ENCODE results near the gene GSAP. TPM values are rescaled to one million over a fixed set of nuclear protein-coding genes. Genes with fewer than 3 reads are reported as not detected.

Gene GSAP
- total and polyA plus RNA-seq, 2 donors (not counting 1 experiment from before 2014, with no cell fraction given): 4.4 to 21.5 TPM

DNA sequence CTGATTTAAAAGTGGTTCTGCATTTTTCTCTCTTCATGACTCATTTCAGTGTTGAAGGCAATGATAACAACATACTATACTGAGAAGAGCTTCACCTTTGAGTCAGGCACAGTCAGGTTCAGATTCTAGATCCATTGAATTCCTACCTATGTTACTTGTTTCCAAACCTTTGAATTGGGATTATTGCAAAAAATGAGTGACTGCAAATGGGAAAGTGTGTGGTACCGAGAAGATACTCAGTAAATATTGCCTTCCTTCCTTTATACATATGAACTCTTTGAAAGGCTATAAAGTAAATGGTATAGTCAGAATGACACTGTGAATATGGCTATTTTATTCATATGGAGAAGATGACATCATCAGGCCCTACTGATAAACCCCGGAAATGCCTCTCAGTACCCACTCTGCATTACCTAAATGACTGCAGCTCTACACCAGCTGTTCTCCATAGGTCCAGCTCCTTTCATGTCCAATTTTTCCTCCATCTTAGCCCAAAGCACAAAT lies 149.8 kb downstream of the GSAP start:
- Histone ChIP-seq H3K27ac (ENCODE audit: insufficient read depth, low read length) (no peak overlapping the region), H3K4me2 (ENCODE audit: extremely low read depth, insufficient read depth, low read length) (no peak overlapping the region), H3K9ac (ENCODE audit: insufficient read depth, low read length) (no peak overlapping the region), H4K20me1 (ENCODE audit: control insufficient read depth, extremely low read depth, insufficient read depth, low read length) (no peaks in the 10 kb centered on the region), H3K36me3 (ENCODE audit: control insufficient read depth, insufficient read depth, low read length) (no peaks in the 10 kb centered on the region), H3K9me3 (ENCODE audit: control insufficient read depth, insufficient read depth, low read depth, low read length) (no peaks in the 10 kb centered on the region), H3K27me3 (ENCODE audit: control insufficient read depth, insufficient read depth, low read length) (no peaks in the 10 kb centered on the region), H3K4me3 (replicated peaks in 1 of 4; ENCODE audit: control extremely low read depth in 1 of 4, insufficient read depth in 1 of 4, low read depth in 3 of 4, low read length in 4 of 4) (no peak overlapping the region), H3K79me2 (ENCODE audit: control insufficient read depth, insufficient read depth, low read length) (no peaks in the 10 kb centered on the region), H2AFZ (ENCODE audit: low read length) (no peak overlapping the region), H3K4me1 (ENCODE audit: control insufficient read depth, extremely low read depth, insufficient read depth, low read length) (no peaks in the 10 kb centered on the region)
- no peak for TF ChIP-seq EZH2 (IDR thresholded peaks at IDR 0.05; ENCODE audit: low read length, missing control alignments)
- TF ChIP-seq, protein P1, sequence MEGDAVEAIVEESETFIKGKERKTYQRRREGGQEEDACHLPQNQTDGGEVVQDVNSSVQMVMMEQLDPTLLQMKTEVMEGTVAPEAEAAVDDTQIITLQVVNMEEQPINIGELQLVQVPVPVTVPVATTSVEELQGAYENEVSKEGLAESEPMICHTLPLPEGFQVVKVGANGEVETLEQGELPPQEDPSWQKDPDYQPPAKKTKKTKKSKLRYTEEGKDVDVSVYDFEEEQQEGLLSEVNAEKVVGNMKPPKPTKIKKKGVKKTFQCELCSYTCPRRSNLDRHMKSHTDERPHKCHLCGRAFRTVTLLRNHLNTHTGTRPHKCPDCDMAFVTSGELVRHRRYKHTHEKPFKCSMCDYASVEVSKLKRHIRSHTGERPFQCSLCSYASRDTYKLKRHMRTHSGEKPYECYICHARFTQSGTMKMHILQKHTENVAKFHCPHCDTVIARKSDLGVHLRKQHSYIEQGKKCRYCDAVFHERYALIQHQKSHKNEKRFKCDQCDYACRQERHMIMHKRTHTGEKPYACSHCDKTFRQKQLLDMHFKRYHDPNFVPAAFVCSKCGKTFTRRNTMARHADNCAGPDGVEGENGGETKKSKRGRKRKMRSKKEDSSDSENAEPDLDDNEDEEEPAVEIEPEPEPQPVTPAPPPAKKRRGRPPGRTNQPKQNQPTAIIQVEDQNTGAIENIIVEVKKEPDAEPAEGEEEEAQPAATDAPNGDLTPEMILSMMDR (conservative IDR thresholded peaks at IDR 0.05 in 1 of 2, IDR thresholded peaks at IDR 0.05 in 1 of 2; ENCODE audit: low read depth in 1 of 2, low read length in 2 of 2): no peak
- peak in 1 of 2 donors; percentile 49 for DNase-seq (ENCODE audit: low read depth in 2 of 2)

DNA sequence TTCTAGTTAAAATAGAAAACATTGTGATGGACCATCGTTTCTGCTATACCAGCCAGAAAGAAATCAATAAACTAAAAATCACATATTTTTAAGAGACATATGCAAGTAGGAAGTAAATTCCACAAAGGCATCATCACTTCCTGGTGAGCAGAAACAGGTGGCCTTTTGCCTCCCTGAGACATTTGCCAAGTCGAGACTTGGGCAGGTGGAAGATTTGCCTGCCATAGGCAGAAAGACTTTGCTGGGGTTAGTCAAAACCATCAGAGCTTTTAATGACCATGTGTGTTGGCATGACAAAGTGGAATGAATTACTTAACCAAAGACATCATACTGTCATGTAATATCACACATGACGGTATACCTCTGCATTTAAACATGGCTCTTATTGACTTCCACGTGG lies 150.5 kb downstream of the GSAP start:
- Histone ChIP-seq H3K4me3 (replicated peaks in 1 of 4; ENCODE audit: control extremely low read depth in 1 of 4, insufficient read depth in 1 of 4, low read depth in 3 of 4, low read length in 4 of 4) (no peak overlapping the region), H3K27me3 (ENCODE audit: control insufficient read depth, insufficient read depth, low read length) (no peaks in the 10 kb centered on the region), H3K36me3 (ENCODE audit: control insufficient read depth, insufficient read depth, low read length) (no peaks in the 10 kb centered on the region), H3K4me2 (ENCODE audit: extremely low read depth, insufficient read depth, low read length) (no peak overlapping the region), H3K9me3 (ENCODE audit: control insufficient read depth, insufficient read depth, low read depth, low read length) (no peaks in the 10 kb centered on the region), H3K9ac (ENCODE audit: insufficient read depth, low read length) (no peak overlapping the region), H3K79me2 (ENCODE audit: control insufficient read depth, insufficient read depth, low read length) (no peaks in the 10 kb centered on the region), H2AFZ (ENCODE audit: low read length) (no peak overlapping the region), H3K4me1 (ENCODE audit: control insufficient read depth, extremely low read depth, insufficient read depth, low read length) (no peaks in the 10 kb centered on the region), H3K27ac (ENCODE audit: insufficient read depth, low read length) (no peak overlapping the region), H4K20me1 (ENCODE audit: control insufficient read depth, extremely low read depth, insufficient read depth, low read length) (no peaks in the 10 kb centered on the region)
- TF ChIP-seq EZH2 (IDR thresholded peaks at IDR 0.05; ENCODE audit: low read length, missing control alignments): no peak
- TF ChIP-seq, protein P1 (conservative IDR thresholded peaks at IDR 0.05 in 1 of 2, IDR thresholded peaks at IDR 0.05 in 1 of 2; ENCODE audit: low read depth in 1 of 2, low read length in 2 of 2): no peak
- DNase-seq (ENCODE audit: low read depth in 2 of 2): no peak

DNA sequence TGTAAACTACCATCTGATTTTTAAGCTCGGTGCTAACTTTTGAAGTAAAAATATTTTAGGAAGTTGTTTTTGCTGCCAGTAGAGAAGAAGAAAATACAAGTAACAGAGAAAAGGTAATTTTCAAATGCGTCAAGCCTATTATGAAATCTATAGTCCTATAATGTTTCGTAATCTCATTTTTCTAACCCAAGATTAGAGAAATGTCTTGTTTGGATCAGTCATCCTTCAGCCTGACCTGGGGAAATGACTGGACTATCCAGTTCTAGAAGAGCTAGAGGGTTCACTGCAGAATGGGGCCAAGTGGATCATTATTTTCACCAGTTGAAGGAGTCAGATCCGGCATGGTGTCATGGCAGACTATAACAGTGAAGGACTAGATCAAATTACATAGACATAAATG lies 153.8 kb downstream of the GSAP start:
- no peak overlapping the region for H3K4me2 ChIP-seq (ENCODE audit: extremely low read depth, insufficient read depth, low read length)
- H2AFZ ChIP-seq (ENCODE audit: low read length): no peak overlapping the region
- no peak overlapping the region for H3K27ac ChIP-seq (ENCODE audit: insufficient read depth, low read length)
- no peaks in the 10 kb centered on the region for H3K27me3 ChIP-seq (ENCODE audit: control insufficient read depth, insufficient read depth, low read length)
- no peak overlapping the region for H3K9ac ChIP-seq (ENCODE audit: insufficient read depth, low read length)
- TF ChIP-seq, protein P1 (conservative IDR thresholded peaks at IDR 0.05 in 1 of 2, IDR thresholded peaks at IDR 0.05 in 1 of 2; ENCODE audit: low read depth in 1 of 2, low read length in 2 of 2): no peak
- no peak for TF ChIP-seq EZH2 (IDR thresholded peaks at IDR 0.05; ENCODE audit: low read length, missing control alignments)
- no peaks in the 10 kb centered on the region for H4K20me1 ChIP-seq (ENCODE audit: control insufficient read depth, extremely low read depth, insufficient read depth, low read length)
- H3K36me3 ChIP-seq (ENCODE audit: control insufficient read depth, insufficient read depth, low read length): no peaks in the 10 kb centered on the region
- no peaks in the 10 kb centered on the region for H3K79me2 ChIP-seq (ENCODE audit: control insufficient read depth, insufficient read depth, low read length)
- H3K4me3 ChIP-seq (replicated peaks in 1 of 4; ENCODE audit: control extremely low read depth in 1 of 4, insufficient read depth in 1 of 4, low read depth in 3 of 4, low read length in 4 of 4): no peak overlapping the region
- no peak for DNase-seq (ENCODE audit: low read depth in 2 of 2)
- H3K9me3 ChIP-seq (ENCODE audit: control insufficient read depth, insufficient read depth, low read depth, low read length): no peaks in the 10 kb centered on the region
- no peaks in the 10 kb centered on the region for H3K4me1 ChIP-seq (ENCODE audit: control insufficient read depth, extremely low read depth, insufficient read depth, low read length)

Other genes starting within 250 kb of the GSAP start
- gene FGL2, start 216.5 kb downstream of the GSAP start, total RNA-seq: 6.2 and 97.6 TPM in 2 replicates
- 4.9 and 15.6 TPM in 2 replicates for gene FGL2, start 216.5 kb downstream of the GSAP start, polyA plus RNA-seq
- 42.3 and 42.6 TPM in 2 replicates for gene PTPN12, start 120.9 kb upstream of the GSAP start, total RNA-seq
- gene PTPN12, start 120.9 kb upstream of the GSAP start, polyA plus RNA-seq: 42.6 and 47.8 TPM in 2 replicates

Data from fibroblast of lung (primary cell).